CMK (cell line): ENCODE measurements around the gene SPHK2.
"Not testable (repeated sequence)": the region's sequence is repeated elsewhere in the genome, so short reads cannot be mapped to it uniquely, and the experiment has no call there.

ENCODE experiments used
- DNase-seq: peaks from one replicate; pipeline ENCODE4 v3.0.0-alpha.2; 2010; ENCODE audit warnings: low read depth

The SPHK2 gene

GRCh38 chr19:48637449-48637947 is 18.2 kb downstream of the SPHK2 start:
- DNase-seq = peak; percentile 100

GRCh38 chr19:48637948-48638830 is 18.9 kb downstream of the SPHK2 start:
- DNase-seq = peak; percentile 99

DNA sequence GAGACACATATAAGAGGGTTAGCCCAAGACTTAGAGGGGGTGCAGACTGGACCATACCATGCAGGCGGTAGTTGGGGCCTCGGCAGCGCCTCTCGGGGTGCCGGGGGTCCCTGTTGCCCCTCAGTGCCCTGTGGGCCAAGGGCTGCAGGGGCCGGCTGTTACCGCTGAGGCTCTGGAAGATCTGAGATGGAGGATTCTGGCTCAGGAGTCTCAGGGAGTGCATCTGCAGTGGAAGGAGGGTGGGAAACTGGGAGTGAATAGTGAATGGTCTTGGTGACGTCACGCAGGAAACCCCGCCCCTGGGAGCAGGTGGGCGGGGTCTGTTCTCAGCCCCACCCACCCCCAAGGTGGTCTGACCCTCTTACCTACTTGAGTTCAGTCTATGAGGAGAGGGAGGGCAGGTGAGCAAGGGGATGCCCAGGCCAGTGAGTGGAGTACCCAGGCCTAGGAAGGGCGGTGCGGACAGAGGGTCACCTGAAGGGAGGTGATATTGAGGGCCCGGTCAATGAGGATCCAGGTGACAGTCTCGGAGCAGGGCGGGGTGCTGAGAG is 19.6 kb downstream of the SPHK2 start:
- DNase-seq = no peak

GRCh38 chr19:48639483-48640375 is 20.4 kb downstream of the SPHK2 start:
- DNase-seq = no peak

DNA sequence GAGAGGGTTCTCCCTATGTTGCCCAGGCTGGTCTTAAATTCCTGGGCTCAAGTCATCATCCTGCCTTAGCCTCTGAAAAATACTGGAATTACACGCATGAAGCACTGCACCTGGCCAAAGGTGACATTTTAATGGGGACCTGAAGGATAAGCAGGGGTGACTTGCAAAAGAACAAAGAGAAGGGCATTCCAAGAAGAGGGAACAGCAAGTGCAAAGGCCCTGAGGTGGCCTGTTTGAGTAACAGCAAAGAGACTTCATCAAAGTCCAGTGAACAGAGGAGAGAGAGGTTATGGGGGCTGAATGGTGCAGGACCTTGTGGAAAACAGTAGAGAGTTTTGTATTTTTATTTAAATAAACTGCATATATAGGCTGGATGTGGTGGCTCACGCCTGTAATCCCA is 22.5 kb downstream of the SPHK2 start:
- DNase-seq = no peak

DNA sequence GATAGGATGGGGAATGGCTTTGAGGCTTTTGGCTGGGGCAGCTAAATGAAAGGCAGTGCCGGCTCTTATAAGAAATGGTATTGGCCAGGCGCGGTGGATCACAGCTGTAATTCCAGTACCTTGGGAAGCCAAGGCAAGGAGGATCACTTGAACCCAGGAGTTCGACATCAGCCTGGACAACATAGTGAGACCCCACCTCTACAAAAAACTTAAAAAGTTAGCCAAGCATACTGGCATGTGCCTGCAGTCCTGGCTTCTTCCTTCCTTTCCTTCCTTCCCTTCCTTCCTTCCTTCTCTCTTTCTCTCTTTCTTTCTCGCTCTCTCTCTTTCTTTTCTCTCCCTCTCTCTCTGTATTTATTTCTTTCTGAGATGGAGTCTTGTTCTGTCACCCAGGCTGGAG is 23.6 kb downstream of the SPHK2 start:
- no peak for DNase-seq

GRCh38 chr19:48644355-48644754 is 25.0 kb downstream of the SPHK2 start:
- no peak for DNase-seq

GRCh38 chr19:48644839-48645619 is 25.7 kb downstream of the SPHK2 start:
- no peak for DNase-seq

DNA sequence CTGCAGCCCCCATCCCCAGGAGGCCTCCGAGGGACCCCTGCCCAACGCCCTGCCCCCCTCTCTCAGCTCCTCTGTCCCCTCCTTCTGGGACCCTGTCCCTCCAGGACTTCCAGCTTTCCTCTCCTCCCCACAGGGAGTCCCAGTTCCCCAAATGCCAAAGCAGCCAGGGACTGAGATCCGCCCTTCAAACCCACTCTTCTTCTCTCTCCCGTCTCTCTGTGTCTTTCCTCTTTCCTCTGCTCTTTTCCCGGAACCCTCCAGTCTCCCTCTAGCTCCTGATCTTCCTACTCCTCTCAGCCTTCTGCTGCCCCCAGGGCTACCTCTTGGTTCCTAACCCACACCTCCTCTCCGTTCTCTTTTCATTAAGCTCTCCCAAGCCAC is 26.3 kb downstream of the SPHK2 start:
- DNase-seq = no peak

- no peak for DNase-seq
These were observed 26.9 kb downstream of the SPHK2 start, which contains the start of gene CA11 for GRCh38 chr19:48646001-48646721. CA11 (minus strand) TSS chr19:48646187; CDS start chr19:48645632, 555 bp downstream.

- DNase-seq = peak; percentile 96
These were observed 27.5 kb downstream of the SPHK2 start for GRCh38 chr19:48646722-48647216.

DNA sequence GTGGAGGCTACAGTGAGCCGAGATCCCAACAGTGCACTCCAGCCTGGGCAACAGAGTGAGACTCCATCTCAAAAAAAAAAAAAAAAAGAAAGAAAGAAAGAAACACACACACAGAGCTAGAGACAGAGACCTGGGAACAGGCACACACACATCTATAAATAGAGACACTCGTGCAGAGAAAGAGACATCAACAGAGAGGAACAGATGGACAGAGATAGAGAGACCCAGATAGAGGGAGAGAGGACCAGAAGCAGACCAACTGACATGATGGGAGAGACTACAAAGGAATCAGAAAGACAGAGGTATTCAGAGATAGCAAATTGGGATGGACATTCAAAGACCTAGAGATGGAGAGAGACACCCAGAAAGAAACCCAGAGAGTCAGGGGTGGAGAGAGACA is 28.8 kb downstream of the SPHK2 start:
- no peak for DNase-seq

DNA sequence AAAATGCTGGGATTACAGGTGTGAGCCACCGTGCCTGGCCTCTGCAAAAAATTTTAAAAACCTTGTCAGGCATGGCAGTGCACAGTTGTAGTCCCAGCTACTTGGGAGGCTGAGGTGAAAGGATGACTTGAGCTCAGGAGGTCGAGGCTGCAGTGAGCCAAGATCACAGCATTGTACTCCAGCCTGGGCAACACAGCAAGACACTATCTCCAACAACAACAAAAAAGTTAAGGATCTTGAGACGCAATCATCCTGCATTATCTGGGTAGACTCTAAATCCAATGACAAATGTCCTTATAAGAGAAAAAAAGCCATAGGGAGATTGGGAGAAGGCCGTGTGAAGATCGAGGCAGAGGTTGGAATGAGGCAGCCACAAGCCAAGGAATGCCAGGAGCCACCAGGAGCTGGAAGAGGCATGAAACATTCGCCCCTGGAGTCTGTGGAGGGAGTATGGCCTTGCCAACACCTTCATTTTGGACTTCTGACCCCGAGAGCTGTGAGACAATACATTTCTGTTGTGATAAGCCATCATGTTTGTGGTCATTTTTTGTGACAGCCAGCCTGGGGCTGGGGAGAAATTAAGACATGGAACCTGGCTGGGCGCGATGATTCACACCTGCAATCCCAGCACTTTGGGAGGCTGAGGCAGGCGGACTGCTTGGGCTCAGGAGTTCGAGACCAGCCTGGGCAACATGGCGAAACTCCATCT is 31.8 kb downstream of the SPHK2 start:
- no peak for DNase-seq

- DNase-seq = no peak
These were observed 32.4 kb downstream of the SPHK2 start for GRCh38 chr19:48651683-48652048.

- DNase-seq = no peak
These were observed 35.2 kb downstream of the SPHK2 start for GRCh38 chr19:48654299-48655059.

- DNase-seq = no peak
These were observed 37.7 kb downstream of the SPHK2 start for GRCh38 chr19:48656840-48657474.

DNA sequence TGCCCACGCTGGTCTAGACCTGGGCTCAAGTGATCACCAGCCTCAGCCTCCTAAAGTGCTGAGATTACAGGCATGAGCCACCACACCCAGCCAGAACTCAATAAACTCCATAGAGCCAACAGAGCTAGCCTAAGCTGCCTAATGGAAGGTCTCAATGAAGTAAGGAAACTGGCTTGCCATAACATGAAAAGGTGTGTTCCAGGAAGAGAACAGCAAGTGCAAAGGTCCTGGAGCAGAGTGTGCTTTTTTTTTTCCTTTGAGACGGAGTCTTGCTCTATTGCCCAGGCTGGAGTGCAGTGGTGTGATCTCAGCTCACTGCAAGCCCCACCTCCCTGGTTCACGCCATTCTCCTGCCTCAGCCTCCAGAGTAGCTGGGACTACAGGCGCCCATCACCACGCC is 38.5 kb downstream of the SPHK2 start:
- not testable (repeated sequence) for DNase-seq

GRCh38 chr19:48658483-48658882 is 39.2 kb downstream of the SPHK2 start:
- no peak for DNase-seq

DNA sequence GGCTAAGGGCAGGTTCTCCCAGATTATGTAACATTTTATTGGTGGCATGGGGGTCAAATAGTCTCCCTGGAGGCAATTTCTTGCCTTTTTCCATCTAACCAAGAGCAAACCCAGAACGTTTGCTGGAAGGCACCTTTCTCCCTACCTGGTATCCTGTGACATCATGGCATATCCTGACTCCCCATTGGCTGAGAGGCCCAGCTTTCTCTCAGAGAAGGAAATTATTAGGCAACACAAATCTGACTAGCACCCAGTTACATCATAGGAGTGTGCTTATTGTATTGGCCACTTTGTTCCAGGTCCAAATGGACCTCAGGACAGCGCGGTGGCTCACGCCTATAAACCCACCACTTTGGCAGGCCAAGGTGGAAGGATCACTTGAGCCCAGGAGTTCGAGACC is 40.5 kb downstream of the SPHK2 start:
- DNase-seq = no peak
